Tibial artery (tissue), 4 donors: ENCODE measurements around the gene SMPD3.

Source experiments
- DNase-seq, 2 donors: peaks; one replicate each; pipeline ENCODE4 v3.0.0-alpha.2; 2019
- H3K27ac ChIP-seq, 2 donors: fragments of 200-600 bp; sonication (generic) in 1 of 2; 1 replicate in 1 of 2; 2 replicates in 1 of 2; pipeline ENCODE4 v1.5.1; 2018 to 2019; ENCODE audit warnings: mild to moderate bottlenecking in 1 of 2
- H3K27me3 ChIP-seq, 2 donors: fragments of 200-600 bp; sonication (generic) in 1 of 2; one replicate each; pipeline versions ENCODE4 v1.5.1 to v1.6.0; 2016 to 2019
- H3K36me3 ChIP-seq, 3 donors: fragments of 200-600 bp; sonication (generic) in 2 of 3; one replicate each; pipeline ENCODE4 v1.5.1; 2016 to 2019; ENCODE audit warnings: mild to moderate bottlenecking in 2 of 3
- H3K4me1 ChIP-seq, 4 donors: fragments of 200-600 bp; sonication (generic) in 2 of 4; 1 replicate in 3 of 4; 2 replicates in 1 of 4; pipeline ENCODE4 v1.5.1; 2016 to 2019
- H3K4me3 ChIP-seq, 2 donors: fragments of 200-600 bp; sonication (generic) in 1 of 2; 1 replicate in 1 of 2; 2 replicates in 1 of 2; pipeline ENCODE4 v1.5.1; 2018 to 2019; ENCODE audit warnings: mild to moderate bottlenecking in 2 of 2
- H3K9me3 ChIP-seq, 3 donors: fragments of 200-600 bp; sonication (generic) in 1 of 3; one replicate each; pipeline ENCODE4 v1.5.1; 2016 to 2019
- CTCF ChIP-seq, 2 experiments: fragments of 200-600 bp in 1 of 2; fragments of 450-650 bp in 1 of 2; IDR thresholded peaks; one replicate each; pipeline ENCODE4 v1.5.1; 2017 to 2019; ENCODE audit warnings: antibody characterized with exemption in 2 of 2, mild to moderate bottlenecking in 1 of 2, moderate library complexity in 1 of 2
- intact Hi-C: fragments of 100-400 bp; cut with DNase I; formaldehyde crosslinking; loops from one replicate; pipeline ENCODE4 v1.15.0; 2023; ENCODE audit warnings: low total_unique reads

The SMPD3 gene

DNA sequence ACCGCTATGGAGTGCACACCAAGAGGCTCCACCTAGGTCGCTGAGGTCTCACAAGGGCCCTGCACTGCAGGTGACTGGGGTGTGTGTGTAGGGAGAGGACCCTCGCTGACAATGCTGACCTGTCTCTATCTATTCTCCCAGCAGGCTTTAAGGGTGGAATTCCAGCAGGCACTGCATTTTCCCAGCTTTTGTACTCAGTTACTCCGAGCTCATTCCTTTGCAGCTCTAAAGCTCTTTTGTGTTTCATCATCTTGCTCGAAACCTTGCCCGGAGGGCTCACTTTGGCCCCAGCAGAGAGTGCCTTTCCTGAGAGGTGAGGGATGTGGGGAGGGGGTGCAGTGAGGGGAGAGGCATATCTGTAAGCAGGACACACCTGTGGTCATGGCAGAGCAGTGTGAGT, 39.3 kb downstream of the SMPD3 start:
- Histone ChIP-seq H3K36me3 (no peaks in the 10 kb centered on the region), H3K4me1 (no peaks in the 10 kb centered on the region), H3K27me3 (peaks cover 0 to 43% of the 10 kb centered on the region in 2 donors), H3K9me3 (no peaks in the 10 kb centered on the region), H3K27ac (no peak overlapping the region), H3K4me3 (no peak overlapping the region)
- TF ChIP-seq CTCF (IDR thresholded peaks at IDR 0.05) = no peak
- intact Hi-C loops = no loop called here
- DNase-seq = no peak

GRCh38 chr16:68408428-68408827, 39.9 kb downstream of the SMPD3 start:
- no peak for TF ChIP-seq CTCF (IDR thresholded peaks at IDR 0.05)
- Histone ChIP-seq H3K36me3 (no peaks in the 10 kb centered on the region), H3K9me3 (no peaks in the 10 kb centered on the region), H3K27ac (no peak overlapping the region), H3K4me3 (no peak overlapping the region), H3K27me3 (peaks cover 0 to 43% of the 10 kb centered on the region in 2 donors), H3K4me1 (no peaks in the 10 kb centered on the region)
- intact Hi-C loops = no loop called here
- no peak for DNase-seq

- H3K4me3 ChIP-seq = no peak overlapping the region
- intact Hi-C loops = no loop called here
- no peak overlapping the region for H3K27ac ChIP-seq
- H3K4me1 ChIP-seq = no peaks in the 10 kb centered on the region
- no peaks in the 10 kb centered on the region for H3K36me3 ChIP-seq
- peaks cover 0 to 38% of the 10 kb centered on the region in 2 donors for H3K27me3 ChIP-seq
- no peaks in the 10 kb centered on the region for H3K9me3 ChIP-seq
- no peak for DNase-seq
- TF ChIP-seq CTCF (IDR thresholded peaks at IDR 0.05) = no peak
Observed at GRCh38 chr16:68406458-68407152, 41.7 kb downstream of the SMPD3 start.

- Histone ChIP-seq H3K4me3 (no peak overlapping the region), H3K36me3 (no peaks in the 10 kb centered on the region), H3K4me1 (no peaks in the 10 kb centered on the region), H3K9me3 (no peaks in the 10 kb centered on the region), H3K27me3 (peaks cover 0 to 24% of the 10 kb centered on the region in 2 donors), H3K27ac (no peak overlapping the region)
- intact Hi-C loops = no loop called here
- TF ChIP-seq CTCF (IDR thresholded peaks at IDR 0.05) = no peak
- DNase-seq = no peak
Observed at GRCh38 chr16:68404736-68405345, 43.5 kb downstream of the SMPD3 start.

DNA sequence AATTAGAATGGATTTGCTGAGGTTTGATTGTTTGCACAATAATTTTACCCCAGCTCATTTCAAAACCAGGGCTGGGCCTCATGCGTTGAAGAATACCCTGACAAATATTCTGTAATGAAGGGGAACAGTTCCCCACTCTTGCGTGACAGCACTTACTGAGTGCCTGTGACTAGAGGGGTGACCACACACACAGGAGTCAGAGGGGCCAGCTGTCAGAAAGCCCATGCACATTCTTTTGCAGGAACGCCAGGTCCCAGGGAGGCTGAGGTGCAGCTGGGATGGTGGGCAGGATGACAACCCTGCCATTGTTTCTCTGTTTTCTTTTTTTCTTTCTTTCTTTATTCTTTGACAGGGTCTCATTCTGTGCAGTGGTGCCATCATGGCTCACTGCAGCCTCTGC, 44.6 kb downstream of the SMPD3 start:
- no peak overlapping the region for H3K27ac ChIP-seq
- H3K4me1 ChIP-seq = no peaks in the 10 kb centered on the region
- no peak for DNase-seq
- intact Hi-C loops = no loop called here
- peaks cover 0 to 13% of the 10 kb centered on the region in 2 donors for H3K27me3 ChIP-seq
- no peak overlapping the region for H3K4me3 ChIP-seq
- no peak for TF ChIP-seq CTCF (IDR thresholded peaks at IDR 0.05)
- H3K9me3 ChIP-seq = no peaks in the 10 kb centered on the region
- no peaks in the 10 kb centered on the region for H3K36me3 ChIP-seq
